ENCODE data around the gene TNNT3. TPM values are rescaled to one million over a fixed set of nuclear protein-coding genes. Genes with fewer than 3 reads are reported as not detected.
"Not testable (repeated sequence)": the region's sequence is repeated elsewhere in the genome, so short reads cannot be mapped to it uniquely, and the experiment has no call there.

Gene TNNT3
- total RNA-seq, 1 experiment from 2014 or later, result not detected

GRCh38 chr11:1935156-1936071 lies 15.9 kb downstream of the TNNT3 start:
- DNase-seq (ENCODE audit: low read depth), result no peak

GRCh38 chr11:1936072-1936780 lies 16.7 kb downstream of the TNNT3 start:
- no peak for DNase-seq (ENCODE audit: low read depth)

DNA sequence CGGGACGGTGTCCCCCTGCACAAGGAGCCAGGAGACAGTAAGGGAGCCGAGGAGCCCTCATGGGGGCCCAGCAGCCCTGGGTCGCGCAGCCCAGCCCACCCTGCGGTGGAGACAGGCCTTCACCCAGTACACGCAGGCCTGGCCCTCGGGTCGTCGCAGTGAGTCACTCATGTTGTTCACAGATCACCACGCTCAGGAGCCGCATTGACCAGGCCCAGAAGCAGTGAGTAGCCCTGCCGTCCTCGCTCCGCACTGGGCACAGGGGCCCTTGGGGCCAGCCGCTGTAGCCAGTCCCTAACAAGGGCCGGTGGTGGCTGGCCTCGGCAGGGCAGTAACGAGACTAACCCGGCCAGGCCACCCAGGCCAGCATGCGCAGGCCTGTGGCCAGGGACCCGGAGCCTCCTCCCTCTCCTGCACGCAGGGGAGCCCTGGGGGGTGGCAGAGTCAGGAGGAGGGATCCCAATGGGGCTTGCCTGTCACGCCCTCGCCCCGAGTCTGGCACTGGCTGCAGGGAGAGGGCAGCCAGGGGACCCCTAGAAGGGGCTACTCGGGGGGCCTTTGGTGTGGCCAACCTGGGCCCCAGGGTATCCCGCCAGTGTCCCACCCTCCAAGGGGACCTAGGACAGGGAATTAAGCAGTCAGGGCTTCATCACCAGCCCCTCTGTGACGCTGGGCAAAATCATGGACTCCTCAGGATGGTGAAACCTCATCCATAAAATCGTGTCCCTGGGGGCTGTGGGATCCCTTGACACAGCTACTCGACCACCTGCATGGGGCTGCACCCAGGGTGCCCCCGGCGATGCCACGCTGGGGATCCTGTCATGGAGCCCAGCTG lies 17.5 kb downstream of the TNNT3 start:
- no peak for DNase-seq (ENCODE audit: low read depth)

- DNase-seq (ENCODE audit: low read depth), result no peak
Measured at GRCh38 chr11:1937616-1938342, 18.3 kb downstream of the TNNT3 start.

DNA sequence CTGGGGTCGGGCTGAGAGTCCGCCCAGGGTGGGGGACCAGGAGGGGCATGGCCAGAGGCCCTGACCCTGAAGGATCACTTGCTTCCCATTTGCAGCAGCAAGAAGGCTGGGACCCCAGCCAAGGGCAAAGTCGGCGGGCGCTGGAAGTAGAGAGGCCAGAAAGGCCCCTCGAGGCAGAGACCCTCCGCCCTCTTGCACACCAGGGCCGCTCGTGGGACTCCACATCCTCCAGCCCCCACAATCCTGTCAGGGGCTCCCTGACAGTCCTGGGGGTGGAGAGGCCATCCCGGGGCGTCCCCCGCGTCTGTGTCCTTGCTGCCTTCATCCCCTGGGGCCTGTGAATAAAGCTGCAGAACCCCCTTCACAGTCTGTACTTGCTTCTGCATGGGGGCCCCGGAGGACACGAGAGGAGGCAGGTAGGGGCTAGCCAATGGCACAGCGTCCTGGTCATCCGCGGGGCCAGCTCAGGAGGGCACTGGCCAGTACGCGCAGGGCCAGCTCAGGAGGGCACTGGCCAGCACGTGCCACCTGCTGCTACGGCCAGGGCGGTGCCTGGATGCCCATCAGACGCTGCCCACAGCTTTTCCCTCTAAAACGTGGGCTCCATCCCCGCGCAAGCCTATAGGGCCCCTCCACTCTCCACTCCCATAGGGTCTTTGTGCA lies 19.0 kb downstream of the TNNT3 start:
- DNase-seq (ENCODE audit: low read depth), result no peak

DNA sequence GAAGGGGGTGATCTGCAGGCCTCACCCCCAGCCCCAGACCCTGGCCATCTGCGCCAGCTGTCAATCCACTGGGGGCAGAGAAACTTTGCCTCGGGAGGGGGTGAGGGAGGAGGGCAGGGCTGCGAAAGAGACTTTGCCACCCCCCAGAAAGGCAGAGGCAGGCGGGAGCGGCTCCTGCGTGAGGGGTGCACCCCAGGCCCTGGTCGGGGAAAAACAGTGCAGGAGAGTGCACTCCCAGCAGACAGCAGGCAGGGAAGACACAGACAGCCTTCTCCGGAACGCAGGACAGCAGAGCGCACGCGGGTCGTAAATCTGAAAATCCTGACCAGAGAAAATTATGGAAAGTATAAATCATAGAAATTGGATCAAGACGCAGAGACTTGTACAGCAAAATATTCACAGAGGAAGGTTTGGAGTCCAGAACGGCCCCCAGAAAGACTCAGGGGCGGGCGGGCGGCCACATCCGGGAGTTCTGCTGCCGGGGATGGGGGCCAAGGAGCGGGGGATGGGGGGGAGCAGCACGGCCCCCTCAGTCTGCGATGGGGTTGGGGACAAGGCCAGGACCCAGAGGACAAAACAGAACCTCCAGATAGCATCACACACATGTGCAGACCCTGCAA lies 19.6 kb downstream of the TNNT3 start:
- no peak for DNase-seq (ENCODE audit: low read depth)

DNA sequence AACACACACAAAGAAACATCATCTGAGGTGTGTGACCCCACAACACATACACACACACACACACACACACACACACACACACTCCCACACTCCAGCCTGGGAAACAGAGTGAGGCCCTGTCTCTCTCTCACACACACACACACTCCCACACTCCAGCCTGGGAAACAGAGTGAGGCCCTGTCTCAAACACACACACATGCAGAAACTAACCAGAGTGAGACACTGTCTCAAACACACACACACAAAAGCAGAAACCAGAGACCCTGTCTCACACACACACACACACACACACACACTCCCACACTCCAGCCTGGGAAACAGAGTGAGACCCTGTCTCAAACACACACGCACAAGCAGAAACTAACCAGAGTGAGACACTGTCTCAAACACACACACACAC lies 20.3 kb downstream of the TNNT3 start:
- not testable (repeated sequence) for DNase-seq (ENCODE audit: low read depth)

- no peak for DNase-seq (ENCODE audit: low read depth)
Measured at GRCh38 chr11:1942558-1943260, 23.2 kb downstream of the TNNT3 start.

DNA sequence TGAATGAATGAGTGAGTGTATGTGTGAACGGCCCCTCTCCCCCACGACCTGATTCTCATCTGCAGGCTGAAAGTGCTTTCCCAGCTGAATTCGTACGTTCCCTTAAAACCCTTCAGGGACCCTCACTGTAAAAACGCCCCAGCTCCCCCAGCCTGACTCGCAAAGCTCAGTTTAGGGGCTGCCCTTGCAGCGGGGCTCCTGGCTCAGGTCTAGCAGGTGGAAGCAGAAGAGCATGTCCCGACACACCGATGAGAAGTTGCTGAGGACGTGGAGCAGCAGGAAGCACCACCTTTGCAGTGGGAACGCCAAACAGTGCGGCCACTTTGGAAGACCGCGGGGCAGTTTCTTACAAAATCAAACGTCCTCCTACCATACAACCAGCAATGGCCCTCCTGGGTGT lies 24.1 kb downstream of the TNNT3 start:
- DNase-seq (ENCODE audit: low read depth), result no peak

- peak; percentile 87 for DNase-seq (ENCODE audit: low read depth)
Measured at GRCh38 chr11:1943977-1944376, 24.5 kb downstream of the TNNT3 start.

- DNase-seq (ENCODE audit: low read depth), result no peak
Measured at GRCh38 chr11:1946812-1947484, 27.4 kb downstream of the TNNT3 start, which contains the start of gene MRPL23. Gene MRPL23 (plus strand): TSS chr11:1947332. CDS start chr11:1947363, 31 bp downstream.

- DNase-seq (ENCODE audit: low read depth), result no peak
Measured at GRCh38 chr11:1947592-1948237, 28.2 kb downstream of the TNNT3 start.

- no peak for DNase-seq (ENCODE audit: low read depth)
Measured at GRCh38 chr11:1948389-1948788, 28.9 kb downstream of the TNNT3 start.

GRCh38 chr11:1949302-1949701 lies 29.8 kb downstream of the TNNT3 start:
- no peak for DNase-seq (ENCODE audit: low read depth)

DNA sequence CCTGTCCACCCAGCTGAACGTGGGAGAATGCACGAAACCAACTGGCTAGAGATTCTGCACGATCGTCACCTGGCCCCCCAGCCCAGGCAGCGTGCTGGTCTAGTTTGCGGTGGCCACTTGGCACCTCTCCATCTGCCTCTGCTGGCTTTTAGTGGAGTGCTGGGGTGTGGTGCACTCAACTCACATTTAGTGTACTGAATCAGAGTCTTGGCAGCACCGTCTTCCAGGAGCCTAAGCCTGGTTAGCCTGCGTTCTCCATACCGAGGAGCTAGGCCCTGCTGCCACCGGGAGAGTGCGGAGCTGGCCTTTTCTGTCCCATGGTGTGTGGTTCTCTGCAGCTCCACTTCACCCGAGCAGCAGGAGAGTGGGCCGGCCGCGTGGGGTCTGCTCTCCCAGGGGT lies 30.4 kb downstream of the TNNT3 start:
- no peak for DNase-seq (ENCODE audit: low read depth)

DNA sequence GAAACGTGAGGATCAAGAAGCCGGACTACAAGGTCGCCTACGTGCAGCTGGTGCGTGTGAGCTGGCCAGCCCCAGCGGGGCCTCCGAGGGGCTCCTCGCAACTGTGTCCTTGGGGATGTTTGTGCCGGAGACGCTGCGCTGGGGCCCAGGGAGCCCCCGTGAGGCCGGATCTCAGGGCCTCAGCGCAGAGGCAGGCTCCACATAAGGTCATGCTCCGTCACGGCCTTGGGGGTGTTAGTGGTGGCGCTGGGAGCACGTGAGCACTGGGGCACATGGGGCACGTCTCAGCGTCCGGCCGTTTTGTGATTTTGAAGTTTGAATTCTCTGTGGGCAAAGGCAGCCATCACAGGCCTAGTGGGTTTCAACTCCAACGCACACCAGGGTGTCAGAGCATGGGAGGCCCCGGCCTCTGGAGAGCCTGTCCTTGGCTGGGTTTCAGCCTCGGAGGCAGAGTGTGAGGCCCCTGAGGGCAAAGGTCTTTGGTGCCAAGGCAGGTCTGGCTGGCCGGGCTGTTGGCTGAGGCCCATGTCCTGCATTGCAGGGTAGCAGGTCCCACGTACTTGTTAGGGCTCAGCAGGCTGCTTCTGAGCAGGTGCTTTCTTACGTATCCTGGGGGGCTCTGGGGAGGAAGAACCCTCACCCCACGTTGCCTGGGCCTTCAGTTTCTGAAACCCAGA lies 33.4 kb downstream of the TNNT3 start:
- no peak for DNase-seq (ENCODE audit: low read depth)

DNA sequence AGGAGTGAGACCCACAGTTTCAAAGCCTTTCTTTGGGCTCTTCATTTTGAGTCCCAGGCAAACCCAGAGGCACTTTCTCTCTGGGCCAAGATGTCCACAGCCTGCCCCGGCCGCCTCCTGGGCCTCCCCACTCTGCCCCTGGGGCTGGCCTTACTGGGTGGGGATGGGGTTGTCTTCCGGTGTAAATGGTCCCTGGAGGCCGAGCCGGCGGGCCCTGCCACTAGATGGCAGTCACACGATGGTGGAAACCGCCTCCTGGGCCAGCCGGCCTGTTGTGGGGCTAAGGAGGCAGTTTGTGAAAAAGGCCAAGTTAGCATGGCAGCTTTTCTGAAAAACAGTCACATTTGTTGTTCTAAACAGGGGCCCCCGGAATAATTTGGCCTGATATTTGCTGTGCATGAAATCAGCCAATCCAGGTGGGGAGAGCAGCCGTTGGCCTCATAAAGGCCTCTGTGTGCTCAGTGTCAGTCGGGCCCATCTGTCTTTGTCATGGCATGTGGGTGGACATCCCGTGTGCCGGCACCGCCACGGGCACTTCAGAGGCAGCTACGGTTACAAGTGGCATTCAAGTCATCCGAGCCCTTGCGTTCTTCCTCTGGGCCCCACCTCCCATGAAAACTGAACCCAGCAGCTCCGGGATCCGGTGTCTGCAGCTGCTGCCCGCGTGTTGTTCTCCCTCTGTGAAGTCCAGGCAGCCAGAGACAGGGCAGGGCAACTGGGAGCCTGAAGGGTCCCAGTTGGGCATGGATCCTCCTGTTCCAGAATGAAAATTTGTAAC lies 34.2 kb downstream of the TNNT3 start:
- no peak for DNase-seq (ENCODE audit: low read depth)
